Measurements from ENCODE around the gene CGNL1. TPM values are rescaled to one million over a fixed set of nuclear protein-coding genes. Genes with fewer than 3 reads are reported as not detected.

The CGNL1 gene
- total RNA-seq, 1 experiment from 2014 or later = 0.31 TPM

GRCh38 chr15:57334257-57334656 lies 42.0 kb upstream of the CGNL1 start:
- ChIA-PET CTCF (interaction anchor here (0.5 to 0.7 kb wide), 2 partner anchors 175 to 414 kb away, joined by 3 to 7 read pairs; no protein-coding TSS in a partner anchor), POLR2A (ENCODE audit: unreplicated experiment) (no interaction called here)
- Histone ChIP-seq H3K36me3 (ENCODE audit: low read depth) (no peaks in the 10 kb centered on the region), H3K9me2 (ENCODE audit: insufficient read depth) (no peaks in the 10 kb centered on the region), H4K20me1 (ENCODE audit: insufficient read depth) (no peaks in the 10 kb centered on the region), H3K4me3 (no peak overlapping the region), H3F3A (ENCODE audit: insufficient read depth, low read depth) (no peaks in the 10 kb centered on the region), H3K4me2 (no peak overlapping the region), H2AFZ (no peak overlapping the region), H3K27me3 (ENCODE audit: insufficient read depth, low read depth) (no peaks in the 10 kb centered on the region), H3K27ac (no peak overlapping the region), H3K79me2 (ENCODE audit: low read depth) (no peaks in the 10 kb centered on the region), H3K9me3 (ENCODE audit: insufficient read depth, low read depth) (no peaks in the 10 kb centered on the region), H3K4me1 (replicated peaks; ENCODE audit: insufficient read depth) (no peaks in the 10 kb centered on the region)
- no TSS peak for BruUV-seq (replicated peaks)
- intact Hi-C loops (cut with micrococcal nuclease; ENCODE audit: unreplicated experiment) = no loop called here
- TF ChIP-seq EZH2 (IDR thresholded peaks at IDR 0.05; ENCODE audit: low read depth) (no peak), CTCF (conservative IDR thresholded peaks at IDR 0.05) (no peak)
- DNase-seq = peak in 1 of 2 experiments; percentile 44

- no TSS peak for BruUV-seq (replicated peaks)
- intact Hi-C loops (cut with micrococcal nuclease; ENCODE audit: unreplicated experiment) = no loop called here
- no peak overlapping the region for H3K4me2 ChIP-seq
- no peaks in the 10 kb centered on the region for H3K27me3 ChIP-seq (ENCODE audit: insufficient read depth, low read depth)
- H4K20me1 ChIP-seq (ENCODE audit: insufficient read depth) = no peaks in the 10 kb centered on the region
- no peaks in the 10 kb centered on the region for H3F3A ChIP-seq (ENCODE audit: insufficient read depth, low read depth)
- no peaks in the 10 kb centered on the region for H3K4me1 ChIP-seq (replicated peaks; ENCODE audit: insufficient read depth)
- H3K27ac ChIP-seq = no peak overlapping the region
- TF ChIP-seq EZH2 (IDR thresholded peaks at IDR 0.05; ENCODE audit: low read depth) = no peak
- no peak for TF ChIP-seq CTCF (conservative IDR thresholded peaks at IDR 0.05)
- ChIA-PET CTCF (no interaction called here), POLR2A (ENCODE audit: unreplicated experiment) (no interaction called here)
- no peaks in the 10 kb centered on the region for H3K9me2 ChIP-seq (ENCODE audit: insufficient read depth)
- no peaks in the 10 kb centered on the region for H3K36me3 ChIP-seq (ENCODE audit: low read depth)
- H3K79me2 ChIP-seq (ENCODE audit: low read depth) = no peaks in the 10 kb centered on the region
- H2AFZ ChIP-seq = no peak overlapping the region
- DNase-seq = no peak
- H3K4me3 ChIP-seq = no peak overlapping the region
- no peaks in the 10 kb centered on the region for H3K9me3 ChIP-seq (ENCODE audit: insufficient read depth, low read depth)
These were observed 41.0 kb upstream of the CGNL1 start for GRCh38 chr15:57335293-57335715.

GRCh38 chr15:57335719-57336118 lies 40.6 kb upstream of the CGNL1 start:
- Histone ChIP-seq H4K20me1 (ENCODE audit: insufficient read depth) (no peaks in the 10 kb centered on the region), H3K4me2 (no peak overlapping the region), H3K79me2 (ENCODE audit: low read depth) (no peaks in the 10 kb centered on the region), H3K4me3 (no peak overlapping the region), H2AFZ (no peak overlapping the region), H3K27me3 (ENCODE audit: insufficient read depth, low read depth) (no peaks in the 10 kb centered on the region), H3K36me3 (ENCODE audit: low read depth) (no peaks in the 10 kb centered on the region), H3K4me1 (replicated peaks; ENCODE audit: insufficient read depth) (no peaks in the 10 kb centered on the region), H3K9me2 (ENCODE audit: insufficient read depth) (no peaks in the 10 kb centered on the region), H3K27ac (no peak overlapping the region), H3K9me3 (ENCODE audit: insufficient read depth, low read depth) (no peaks in the 10 kb centered on the region), H3F3A (ENCODE audit: insufficient read depth, low read depth) (no peaks in the 10 kb centered on the region)
- TF ChIP-seq EZH2 (IDR thresholded peaks at IDR 0.05; ENCODE audit: low read depth) (no peak), CTCF (conservative IDR thresholded peaks at IDR 0.05) (no peak)
- CTCF ChIA-PET = no interaction called here
- BruUV-seq (replicated peaks) = no TSS peak
- intact Hi-C loops (cut with micrococcal nuclease; ENCODE audit: unreplicated experiment) = no loop called here
- no peak for DNase-seq
- POLR2A ChIA-PET (ENCODE audit: unreplicated experiment) = no interaction called here
